ENCODE data around the gene GCLC. TPM values are rescaled to one million over a fixed set of nuclear protein-coding genes. Genes with fewer than 3 reads are reported as not detected.

The GCLC gene
- total RNA-seq, 1 donor from 2014 or later, result 16.4 TPM

GRCh38 chr6:53526000-53526399, 18.9 kb downstream of the GCLC start:
- DNase-seq (ENCODE audit: low read depth), result no peak

GRCh38 chr6:53524455-53524815, 20.5 kb downstream of the GCLC start:
- H3K4me3 ChIP-seq (ENCODE audit: low read depth, low read length), result no peak overlapping the region
- TF ChIP-seq CTCF (conservative IDR thresholded peaks at IDR 0.05; ENCODE audit: low read depth, low read length), result no peak
- DNase-seq (ENCODE audit: low read depth), result peak; percentile 36

More at GRCh38 chr6:53526000-53526399, 18.9 kb downstream of the GCLC start:
- TF ChIP-seq CTCF (conservative IDR thresholded peaks at IDR 0.05; ENCODE audit: low read depth, low read length), result no peak
- H3K4me3 ChIP-seq (ENCODE audit: low read depth, low read length), result no peak overlapping the region

- H3K4me3 ChIP-seq (ENCODE audit: low read depth, low read length), result no peak overlapping the region
- no peak for TF ChIP-seq CTCF (conservative IDR thresholded peaks at IDR 0.05; ENCODE audit: low read depth, low read length)
- DNase-seq (ENCODE audit: low read depth), result no peak
Measured at GRCh38 chr6:53523511-53524454, 21.1 kb downstream of the GCLC start.

GRCh38 chr6:53520320-53520928, 24.5 kb downstream of the GCLC start:
- no peak for TF ChIP-seq CTCF (conservative IDR thresholded peaks at IDR 0.05; ENCODE audit: low read depth, low read length)
- H3K4me3 ChIP-seq (ENCODE audit: low read depth, low read length), result no peak overlapping the region
- no peak for DNase-seq (ENCODE audit: low read depth)

GRCh38 chr6:53518862-53519261, 26.0 kb downstream of the GCLC start:
- TF ChIP-seq CTCF (conservative IDR thresholded peaks at IDR 0.05; ENCODE audit: low read depth, low read length), result no peak
- no peak for DNase-seq (ENCODE audit: low read depth)
- no peak overlapping the region for H3K4me3 ChIP-seq (ENCODE audit: low read depth, low read length)

- H3K4me3 ChIP-seq (ENCODE audit: low read depth, low read length), result no peak overlapping the region
- no peak for DNase-seq (ENCODE audit: low read depth)
- TF ChIP-seq CTCF (conservative IDR thresholded peaks at IDR 0.05; ENCODE audit: low read depth, low read length), result no peak
Measured at GRCh38 chr6:53517021-53517420, 27.9 kb downstream of the GCLC start.
